Naive thymus-derived CD8-positive, alpha-beta T cell (primary cell): ENCODE data around the gene TBRG4. TPM values are rescaled to one million over a fixed set of nuclear protein-coding genes. Genes with fewer than 3 reads are reported as not detected.

Source experiments
- ATAC-seq, 2 donors: fragments of 150-1000 bp; cut with Tn5 transposase in 1 of 2; sonication (Bioruptor Pico), chemical (Tn5 transposase) in 1 of 2; 1 replicate in 1 of 2; 2 replicates in 1 of 2; pipeline ENCODE4 v1.10.0; 2021; ENCODE audit warnings: mild to moderate bottlenecking in 2 of 2, moderate library complexity in 2 of 2
- POLR2A ChIA-PET: fragments of 350-600 bp; sonication (Branson Sonifier 250); formaldehyde crosslinking; loops from one replicate; lab custom pipeline; 2021; ENCODE audit warnings: antibody characterized with exemption; lab: Charles Lee
- DNase-seq, 10 donors: peaks; one replicate each; pipeline versions ENCODE4 v3.0.0 to v3.0.0-alpha.2; 2020 to 2022
- H3K27ac Mint-ChIP-seq, 10 donors: one replicate each; pipeline ENCODE4 v1.8.0; 2020 to 2022; ENCODE audit warnings: mild to moderate bottlenecking in 10 of 10, mixed read lengths in 10 of 10, moderate library complexity in 4 of 10, inconsistent platforms in 1 of 10
- H3K27me3 Mint-ChIP-seq, 5 donors: one replicate each; pipeline ENCODE4 v1.8.0; 2021 to 2022; ENCODE audit warnings: mixed read lengths in 5 of 5
- H3K36me3 Mint-ChIP-seq, 3 donors: one replicate each; pipeline ENCODE4 v1.8.0; 2020 to 2022; ENCODE audit warnings: mixed read lengths in 3 of 3, mild to moderate bottlenecking in 2 of 3, inconsistent platforms in 1 of 3
- H3K4me1 Mint-ChIP-seq, 4 donors: one replicate each; pipeline ENCODE4 v1.8.0; 2021 to 2022; ENCODE audit warnings: mixed read lengths in 4 of 4
- H3K4me3 Mint-ChIP-seq, 10 donors: one replicate each; pipeline ENCODE4 v1.8.0; 2020 to 2022; ENCODE audit warnings: mild to moderate bottlenecking in 10 of 10, mixed read lengths in 10 of 10, moderate library complexity in 6 of 10, inconsistent platforms in 1 of 10
- H3K9me3 Mint-ChIP-seq, 9 donors: one replicate each; pipeline ENCODE4 v1.8.0; 2020 to 2022; ENCODE audit warnings: mixed read lengths in 9 of 9, mild to moderate bottlenecking in 3 of 9, inconsistent platforms in 1 of 9, moderate library complexity in 1 of 9
- polyA plus RNA-seq, 3 donors: library from polyadenylated mRNA; unstranded; fragments of 300-500 nt; fragmentation: Illumina TruSeq; gene quantifications; one replicate each; pipeline ENCODE4 v1.2.3, GENCODE V29; 2021
- total RNA-seq, 8 experiments: library from RNA in 2 of 8; stranded (reverse) in 2 of 8; gene quantifications; one replicate each; pipeline ENCODE4 v1.2.3 and lab custom pipeline; 2021 to 2026

TBRG4 gene
- total and polyA plus RNA-seq, 5 experiments from 2014 or later = 51.3 to 167 (median 95.7) TPM

- ATAC-seq (no peak), DNase-seq (no peak)
- no peaks in the 10 kb centered on the region for H3K27me3 Mint-ChIP-seq
- H3K9me3 Mint-ChIP-seq = no peaks in the 10 kb centered on the region
- H3K4me3 Mint-ChIP-seq = no peak overlapping the region
- POLR2A ChIA-PET = interaction anchor here (0.9 to 1.1 kb wide), 2 partner anchors 44 to 65 kb away, joined by 3 to 4 read pairs; no protein-coding TSS in a partner anchor
- peaks cover 22 to 65% (median 47%) of the 10 kb centered on the region in 4 donors for H3K4me1 Mint-ChIP-seq
- H3K36me3 Mint-ChIP-seq = peaks cover 0 to 95% (median 5%) of the 10 kb centered on the region in 3 donors
- H3K27ac Mint-ChIP-seq = peak overlapping the region in 7 of 10 donors; percentile 17 to 63 (median 50)
Observed at GRCh38 chr7:45066409-45066808, 45.1 kb downstream of the TBRG4 start.

- Mint-ChIP-seq H3K4me1 (peaks cover 31 to 72% (median 58%) of the 10 kb centered on the region in 4 donors), H3K27me3 (no peaks in the 10 kb centered on the region), H3K4me3 (no peak overlapping the region), H3K27ac (peak overlapping the region in 8 of 10 donors; percentile 5 to 80 (median 60)), H3K36me3 (peaks cover 3 to 98% (median 4%) of the 10 kb centered on the region in 3 donors), H3K9me3 (no peaks in the 10 kb centered on the region)
- DNase-seq (no peak), ATAC-seq (no peak)
- POLR2A ChIA-PET = interaction anchor here (0.9 to 1.7 kb wide), 3 partner anchors 38 to 64 kb away, joined by 3 to 6 read pairs (median 4); no protein-coding TSS in a partner anchor
Observed at GRCh38 chr7:45065031-45065995, 46.2 kb downstream of the TBRG4 start.

GRCh38 chr7:45064047-45064725, 47.3 kb downstream of the TBRG4 start:
- Mint-ChIP-seq H3K4me1 (peaks cover 33 to 74% (median 65%) of the 10 kb centered on the region in 4 donors), H3K36me3 (peaks cover 4 to 96% (median 4%) of the 10 kb centered on the region in 3 donors), H3K27ac (peak overlapping the region in 6 of 10 donors; percentile 7 to 72 (median 52)), H3K9me3 (no peaks in the 10 kb centered on the region), H3K27me3 (no peaks in the 10 kb centered on the region), H3K4me3 (peak overlapping the region in 1 of 10 donors; percentile 1)
- no peak for DNase-seq
- POLR2A ChIA-PET = interaction anchor here (1.0 to 1.7 kb wide), 2 partner anchors 29 to 37 kb away, joined by 3 to 6 read pairs; no protein-coding TSS in a partner anchor
- no peak for ATAC-seq

- H3K27me3 Mint-ChIP-seq = no peaks in the 10 kb centered on the region
- peaks cover 35 to 83% (median 70%) of the 10 kb centered on the region in 4 donors for H3K4me1 Mint-ChIP-seq
- no peaks in the 10 kb centered on the region for H3K9me3 Mint-ChIP-seq
- POLR2A ChIA-PET = no interaction called here
- DNase-seq (no peak), ATAC-seq (no peak)
- H3K27ac Mint-ChIP-seq = peak overlapping the region in 9 of 10 donors; percentile 25 to 91 (median 73)
- H3K4me3 Mint-ChIP-seq = peak overlapping the region in 3 of 10 donors; percentile 4 to 22 (median 8)
- H3K36me3 Mint-ChIP-seq = peaks cover 4 to 89% (median 4%) of the 10 kb centered on the region in 3 donors
Observed at GRCh38 chr7:45061806-45062425, 49.6 kb downstream of the TBRG4 start.

GRCh38 chr7:45061352-45061751, 50.1 kb downstream of the TBRG4 start:
- Mint-ChIP-seq H3K36me3 (peaks cover 4 to 86% (median 4%) of the 10 kb centered on the region in 3 donors), H3K9me3 (no peaks in the 10 kb centered on the region), H3K27me3 (no peaks in the 10 kb centered on the region), H3K4me1 (peaks cover 35 to 84% (median 71%) of the 10 kb centered on the region in 4 donors), H3K27ac (peak overlapping the region in 9 of 10 donors; percentile 25 to 91 (median 63)), H3K4me3 (peak overlapping the region in 3 of 10 donors; percentile 8 to 31 (median 22))
- ATAC-seq (no peak), DNase-seq (no peak)
- POLR2A ChIA-PET = no interaction called here

- Mint-ChIP-seq H3K4me3 (peak overlapping the region in 6 of 10 donors; percentile 1 to 65 (median 31)), H3K36me3 (peaks cover 4 to 84% (median 9%) of the 10 kb centered on the region in 3 donors), H3K27me3 (no peaks in the 10 kb centered on the region), H3K9me3 (no peaks in the 10 kb centered on the region), H3K4me1 (peaks cover 33 to 87% (median 73%) of the 10 kb centered on the region in 4 donors), H3K27ac (peak overlapping the region; percentile 4 to 91 (median 76))
- DNase-seq (no peak), ATAC-seq (no peak)
- POLR2A ChIA-PET = no interaction called here
Observed at GRCh38 chr7:45060295-45060694, 51.2 kb downstream of the TBRG4 start.

- peaks cover 46 to 97% (median 83%) of the 10 kb centered on the region in 4 donors for H3K4me1 Mint-ChIP-seq
- peak overlapping the region in 3 of 10 donors; percentile 3 to 43 (median 6) for H3K4me3 Mint-ChIP-seq
- H3K27me3 Mint-ChIP-seq = no peaks in the 10 kb centered on the region
- no peak for ATAC-seq
- H3K9me3 Mint-ChIP-seq = no peaks in the 10 kb centered on the region
- POLR2A ChIA-PET = interaction anchor here (0.6 kb wide), 1 partner anchor 31 kb away, joined by 4 read pairs; no protein-coding TSS in a partner anchor
- H3K27ac Mint-ChIP-seq = peak overlapping the region; percentile 5 to 87 (median 64)
- H3K36me3 Mint-ChIP-seq = peaks cover 4 to 82% (median 13%) of the 10 kb centered on the region in 3 donors
- DNase-seq = no peak
Observed at GRCh38 chr7:45057878-45058277, 53.6 kb downstream of the TBRG4 start.

- Mint-ChIP-seq H3K9me3 (no peaks in the 10 kb centered on the region), H3K27ac (peak overlapping the region in 6 of 10 donors; percentile 5 to 73 (median 50)), H3K4me3 (no peak overlapping the region), H3K27me3 (no peaks in the 10 kb centered on the region), H3K4me1 (peaks cover 45 to 89% (median 81%) of the 10 kb centered on the region in 4 donors), H3K36me3 (peaks cover 4 to 75% (median 11%) of the 10 kb centered on the region in 3 donors)
- no peak for DNase-seq
- POLR2A ChIA-PET = interaction anchor here (0.9 to 1.2 kb wide), 2 partner anchors 25 to 57 kb away, joined by 3 read pairs; no protein-coding TSS in a partner anchor
- ATAC-seq = no peak
Observed at GRCh38 chr7:45055594-45056219, 55.8 kb downstream of the TBRG4 start.

- ATAC-seq (no peak), DNase-seq (no peak)
- H3K27me3 Mint-ChIP-seq = no peaks in the 10 kb centered on the region
- peak overlapping the region in 7 of 10 donors; percentile 38 to 91 (median 74) for H3K27ac Mint-ChIP-seq
- H3K36me3 Mint-ChIP-seq = peaks cover 0 to 75% (median 9%) of the 10 kb centered on the region in 3 donors
- POLR2A ChIA-PET = interaction anchor here (0.9 to 1.5 kb wide), 4 partner anchors 23 to 81 kb away, joined by 3 to 6 read pairs (median 3); no protein-coding TSS in a partner anchor
- no peaks in the 10 kb centered on the region for H3K9me3 Mint-ChIP-seq
- H3K4me1 Mint-ChIP-seq = peaks cover 44 to 89% (median 81%) of the 10 kb centered on the region in 4 donors
- H3K4me3 Mint-ChIP-seq = peak overlapping the region in 1 of 10 donors; percentile 12
Observed at GRCh38 chr7:45055016-45055415, 56.5 kb downstream of the TBRG4 start.

- Mint-ChIP-seq H3K27ac (peak overlapping the region; percentile 26 to 91 (median 78)), H3K4me1 (peaks cover 44 to 87% (median 79%) of the 10 kb centered on the region in 4 donors), H3K9me3 (no peaks in the 10 kb centered on the region), H3K27me3 (no peaks in the 10 kb centered on the region), H3K4me3 (peak overlapping the region in 2 of 10 donors; percentile 12 to 36), H3K36me3 (peaks cover 0 to 72% (median 9%) of the 10 kb centered on the region in 3 donors)
- DNase-seq (no peak), ATAC-seq (no peak)
- POLR2A ChIA-PET = interaction anchor here (0.7 to 1.5 kb wide), 4 partner anchors 23 to 81 kb away, joined by 3 to 6 read pairs (median 3); no protein-coding TSS in a partner anchor
Observed at GRCh38 chr7:45054442-45054841, 57.1 kb downstream of the TBRG4 start.

GRCh38 chr7:45053941-45054340, 57.6 kb downstream of the TBRG4 start:
- H3K36me3 Mint-ChIP-seq = peaks cover 0 to 74% (median 9%) of the 10 kb centered on the region in 3 donors
- POLR2A ChIA-PET = interaction anchor here (0.6 to 1.5 kb wide), 6 partner anchors 22 to 219 kb away, joined by 3 to 6 read pairs (median 4); no protein-coding TSS in a partner anchor
- DNase-seq = no peak
- H3K27ac Mint-ChIP-seq = peak overlapping the region; percentile 31 to 91 (median 74)
- no peaks in the 10 kb centered on the region for H3K9me3 Mint-ChIP-seq
- ATAC-seq = no peak
- H3K4me3 Mint-ChIP-seq = peak overlapping the region in 1 of 10 donors; percentile 28
- H3K4me1 Mint-ChIP-seq = peaks cover 44 to 86% (median 79%) of the 10 kb centered on the region in 4 donors
- no peaks in the 10 kb centered on the region for H3K27me3 Mint-ChIP-seq
